ENCODE results near the gene CC2D1A. TPM values are rescaled to one million over a fixed set of nuclear protein-coding genes. Genes with fewer than 3 reads are reported as not detected.
"Not testable (repeated sequence)": the region's sequence is repeated elsewhere in the genome, so short reads cannot be mapped to it uniquely, and the experiment has no call there.

Gene CC2D1A
- total RNA-seq, 4 donors from 2014 or later, result 42.7 to 99.3 (median 56.0) TPM

DNA sequence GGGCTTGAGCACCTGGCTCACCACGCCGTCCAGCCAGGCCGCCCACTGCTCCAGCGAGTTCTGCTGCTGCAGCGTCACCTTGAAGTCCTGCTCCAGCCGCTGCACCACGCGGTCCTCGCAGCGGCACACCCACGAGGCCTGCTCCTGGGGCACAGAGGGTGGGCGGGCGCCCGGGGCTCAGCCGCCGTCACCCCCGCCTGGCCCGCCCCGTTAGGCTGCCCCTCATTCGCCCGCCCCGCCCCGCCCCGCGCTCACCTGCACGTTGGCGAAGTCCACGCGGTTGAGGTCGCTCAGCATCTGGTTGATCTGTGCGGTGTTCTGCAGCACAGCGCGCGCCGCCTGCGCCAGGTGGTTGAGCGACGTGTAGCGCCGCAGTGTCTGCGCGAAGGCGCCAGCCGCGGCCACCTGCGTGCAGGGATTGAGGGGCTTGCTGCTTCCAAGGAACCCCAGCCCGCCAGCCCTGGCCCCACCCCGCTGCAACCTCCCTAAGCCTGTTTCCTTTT lies 57.7 kb downstream of the CC2D1A start:
- Histone ChIP-seq H3K27ac (no peak overlapping the region), H3K4me3 (no peak overlapping the region), H3K36me3 (peaks cover 0 to 99% (median 19%) of the 10 kb centered on the region in 3 donors), H3K9me3 (no peaks in the 10 kb centered on the region), H3K27me3 (no peaks in the 10 kb centered on the region), H3K4me1 (peaks cover 0 to 12% (median 0%) of the 10 kb centered on the region in 4 donors)
- DNase-seq (ENCODE audit: low spot score in 2 of 2), result no peak
- WGBS, 2 donors, result 86 to 90% methylated on average over 22 to 48 of the region's 48 CpGs
- TF ChIP-seq EP300 (IDR thresholded peaks at IDR 0.05), result no peak
- TF ChIP-seq, protein P1, sequence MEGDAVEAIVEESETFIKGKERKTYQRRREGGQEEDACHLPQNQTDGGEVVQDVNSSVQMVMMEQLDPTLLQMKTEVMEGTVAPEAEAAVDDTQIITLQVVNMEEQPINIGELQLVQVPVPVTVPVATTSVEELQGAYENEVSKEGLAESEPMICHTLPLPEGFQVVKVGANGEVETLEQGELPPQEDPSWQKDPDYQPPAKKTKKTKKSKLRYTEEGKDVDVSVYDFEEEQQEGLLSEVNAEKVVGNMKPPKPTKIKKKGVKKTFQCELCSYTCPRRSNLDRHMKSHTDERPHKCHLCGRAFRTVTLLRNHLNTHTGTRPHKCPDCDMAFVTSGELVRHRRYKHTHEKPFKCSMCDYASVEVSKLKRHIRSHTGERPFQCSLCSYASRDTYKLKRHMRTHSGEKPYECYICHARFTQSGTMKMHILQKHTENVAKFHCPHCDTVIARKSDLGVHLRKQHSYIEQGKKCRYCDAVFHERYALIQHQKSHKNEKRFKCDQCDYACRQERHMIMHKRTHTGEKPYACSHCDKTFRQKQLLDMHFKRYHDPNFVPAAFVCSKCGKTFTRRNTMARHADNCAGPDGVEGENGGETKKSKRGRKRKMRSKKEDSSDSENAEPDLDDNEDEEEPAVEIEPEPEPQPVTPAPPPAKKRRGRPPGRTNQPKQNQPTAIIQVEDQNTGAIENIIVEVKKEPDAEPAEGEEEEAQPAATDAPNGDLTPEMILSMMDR (IDR thresholded peaks at IDR 0.05), result no peak
- no peak for TF ChIP-seq POLR2A (IDR thresholded peaks at IDR 0.05)

DNA sequence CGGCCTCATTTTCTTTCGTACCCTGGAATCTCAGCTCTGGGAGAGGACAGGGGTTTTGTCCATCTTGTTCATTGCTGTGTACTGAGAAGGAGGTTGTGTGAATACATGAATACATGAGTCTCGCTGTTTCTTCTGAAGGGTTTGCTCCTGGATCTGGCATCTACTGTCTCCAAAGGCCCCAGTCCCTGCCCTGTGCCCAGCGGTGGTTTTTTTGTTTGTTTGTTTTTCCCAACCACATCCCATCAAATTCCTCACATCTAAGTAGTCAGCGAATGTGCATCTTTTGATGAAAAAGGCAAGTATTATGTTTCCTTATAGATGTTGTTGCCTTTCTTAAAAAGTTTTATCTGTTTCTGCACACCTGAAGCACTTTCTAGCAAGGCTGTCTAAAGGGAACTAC lies 58.8 kb downstream of the CC2D1A start:
- Histone ChIP-seq H3K36me3 (peaks cover 0 to 99% (median 26%) of the 10 kb centered on the region in 3 donors), H3K4me3 (no peak overlapping the region), H3K27me3 (no peaks in the 10 kb centered on the region), H3K4me1 (peaks cover 0 to 12% (median 0%) of the 10 kb centered on the region in 4 donors), H3K9me3 (no peaks in the 10 kb centered on the region), H3K27ac (no peak overlapping the region)
- TF ChIP-seq EP300 (IDR thresholded peaks at IDR 0.05), result no peak
- TF ChIP-seq, protein P1 (IDR thresholded peaks at IDR 0.05), result no peak
- TF ChIP-seq POLR2A (IDR thresholded peaks at IDR 0.05), result no peak
- no peak for DNase-seq (ENCODE audit: low spot score in 2 of 2)
- WGBS, 2 donors, result 77 to 81% methylated on average over 5 of the region's 5 CpGs

DNA sequence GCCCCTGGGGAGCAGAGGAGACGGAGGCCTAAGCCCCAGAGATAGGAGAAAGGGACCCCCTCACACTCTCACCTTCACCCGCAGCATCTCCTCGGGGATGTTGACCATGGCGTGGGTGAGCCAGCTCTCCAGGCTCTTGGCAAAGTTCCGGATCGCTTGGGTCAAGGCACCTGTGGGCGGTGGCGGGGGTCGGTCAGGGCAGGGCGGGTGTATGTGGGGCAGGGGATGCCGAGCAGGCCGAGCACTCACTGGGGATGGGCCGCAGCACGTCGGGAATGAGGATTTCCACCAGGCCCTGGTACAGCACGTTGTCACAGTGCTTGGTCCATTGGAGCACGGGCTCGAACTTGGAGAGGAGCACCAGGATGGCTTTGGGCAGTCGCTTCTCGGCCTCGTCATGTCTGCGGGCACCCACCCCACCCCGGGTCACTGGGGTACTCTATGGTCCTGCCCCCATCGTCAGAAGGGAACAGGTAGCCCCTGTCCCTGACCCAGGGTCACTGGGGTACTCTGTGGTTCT lies 59.4 kb downstream of the CC2D1A start:
- Histone ChIP-seq H3K9me3 (no peaks in the 10 kb centered on the region), H3K4me1 (peaks cover 0 to 12% (median 0%) of the 10 kb centered on the region in 4 donors), H3K27ac (no peak overlapping the region), H3K27me3 (no peaks in the 10 kb centered on the region), H3K36me3 (peaks cover 0 to 99% (median 30%) of the 10 kb centered on the region in 3 donors), H3K4me3 (no peak overlapping the region)
- TF ChIP-seq POLR2A (IDR thresholded peaks at IDR 0.05) (no peak), EP300 (IDR thresholded peaks at IDR 0.05) (no peak)
- TF ChIP-seq, protein P1 (IDR thresholded peaks at IDR 0.05), result no peak
- no peak for DNase-seq (ENCODE audit: low spot score in 2 of 2)
- 84 to 87% methylated on average over 15 to 21 of the region's 24 CpGs for WGBS, 2 donors

DNA sequence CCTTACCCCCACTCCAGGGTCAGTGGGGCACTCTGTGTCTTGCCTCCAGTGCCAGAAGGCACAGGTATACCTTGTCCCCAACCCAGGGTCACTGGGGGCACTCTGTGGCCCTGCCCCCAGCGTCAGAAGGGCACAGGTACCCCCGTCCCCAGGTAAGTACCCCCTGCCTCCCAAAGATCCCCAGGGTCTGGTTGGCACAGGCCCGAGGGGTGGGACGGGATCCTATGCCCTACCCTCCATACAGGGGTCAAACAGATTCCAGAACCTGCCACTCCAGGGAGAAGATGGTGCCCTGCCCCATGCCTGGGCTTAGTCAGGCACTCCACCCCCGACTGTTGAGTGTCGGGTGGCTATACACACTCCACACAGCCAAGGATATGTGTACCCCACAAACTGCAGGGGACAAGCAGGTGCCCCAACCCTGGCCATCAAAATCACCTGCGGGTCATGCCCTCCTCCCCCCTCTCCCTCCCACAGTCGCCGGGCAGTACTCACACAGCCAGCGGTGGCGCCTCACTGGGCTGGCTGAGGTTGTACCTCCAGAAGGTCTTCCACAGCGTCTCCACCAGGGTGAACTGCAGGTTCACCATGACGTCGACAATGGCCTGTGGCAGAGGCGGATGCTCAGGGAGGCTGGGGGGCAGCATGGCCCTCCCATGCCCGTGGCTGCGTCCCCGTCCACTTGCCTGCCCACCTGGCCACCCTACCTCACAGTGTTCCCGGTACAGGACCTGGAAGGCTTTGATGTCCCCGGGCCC lies 60.1 kb downstream of the CC2D1A start:
- TF ChIP-seq, protein P1 (IDR thresholded peaks at IDR 0.05), result no peak
- DNase-seq (ENCODE audit: low spot score in 2 of 2), result no peak
- Histone ChIP-seq H3K4me3 (no peak overlapping the region), H3K9me3 (no peaks in the 10 kb centered on the region), H3K36me3 (peaks cover 0 to 99% (median 30%) of the 10 kb centered on the region in 3 donors), H3K27ac (no peak overlapping the region), H3K4me1 (peaks cover 0 to 12% (median 0%) of the 10 kb centered on the region in 4 donors), H3K27me3 (no peaks in the 10 kb centered on the region)
- 90 to 92% methylated on average over 14 to 20 of the region's 20 CpGs for WGBS, 2 donors

DNA sequence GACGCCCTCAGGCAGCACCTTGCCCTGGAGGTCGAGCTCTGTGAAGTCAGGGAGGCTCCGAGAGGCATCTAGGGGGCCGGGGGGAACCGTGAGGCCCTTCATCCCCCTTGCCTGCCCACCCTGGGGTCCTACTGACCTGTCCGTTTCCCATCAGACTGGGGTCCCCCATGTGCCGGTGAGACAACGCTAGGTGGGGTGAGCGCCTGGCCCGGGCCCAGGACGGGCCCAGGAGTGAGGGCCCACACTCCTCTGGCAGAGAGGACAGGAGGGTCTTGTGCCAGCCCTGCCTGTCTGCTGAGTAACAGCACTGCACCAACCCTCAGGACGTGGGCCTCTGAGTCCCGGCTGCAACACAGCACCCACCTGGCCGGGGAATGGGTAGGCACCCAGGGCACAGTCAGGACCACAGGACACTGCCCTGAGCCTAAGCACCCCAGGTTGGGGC lies 60.7 kb downstream of the CC2D1A start:
- H3K36me3 ChIP-seq, result peaks cover 0 to 99% (median 30%) of the 10 kb centered on the region in 3 donors
- TF ChIP-seq POLR2A (IDR thresholded peaks at IDR 0.05) (no peak), EP300 (IDR thresholded peaks at IDR 0.05) (no peak)
- TF ChIP-seq, protein P1 (IDR thresholded peaks at IDR 0.05), result no peak
- 87 to 96% methylated on average over 7 to 13 of the region's 14 CpGs for WGBS, 2 donors

DNA sequence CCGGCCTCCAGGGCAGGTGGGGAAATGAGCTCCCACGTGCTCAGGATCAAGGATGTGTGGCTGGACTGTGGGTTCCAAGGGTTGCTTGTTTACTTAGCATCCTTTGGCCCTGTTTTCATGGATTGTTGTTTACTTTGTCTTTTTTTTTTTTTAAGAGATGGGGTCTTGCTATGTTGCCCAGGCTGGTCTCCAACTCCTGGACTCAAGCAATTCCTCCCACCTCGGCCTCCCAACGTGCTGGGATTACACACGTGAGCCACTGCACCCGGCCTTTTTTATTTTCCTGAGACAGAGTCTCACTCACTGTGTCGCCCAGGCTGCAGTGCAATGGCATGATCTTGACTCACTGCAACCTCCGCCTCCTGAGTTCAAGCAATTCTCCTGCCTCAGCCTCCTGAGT lies 61.2 kb downstream of the CC2D1A start:
- peaks cover 0 to 99% (median 30%) of the 10 kb centered on the region in 3 donors for H3K36me3 ChIP-seq

More for the DNA sequence above, 60.7 kb downstream of the CC2D1A start:
- H3K27me3 ChIP-seq, result no peaks in the 10 kb centered on the region
- peaks cover 0 to 10% (median 0%) of the 10 kb centered on the region in 4 donors for H3K4me1 ChIP-seq
- no peak overlapping the region for H3K4me3 ChIP-seq
- H3K27ac ChIP-seq, result no peak overlapping the region
- no peak for DNase-seq (ENCODE audit: low spot score in 2 of 2)
- no peaks in the 10 kb centered on the region for H3K9me3 ChIP-seq

More for the DNA sequence above, 61.2 kb downstream of the CC2D1A start:
- not testable (repeated sequence) for H3K4me3 ChIP-seq; H3K27ac ChIP-seq; DNase-seq (ENCODE audit: low spot score in 2 of 2); H3K4me1 ChIP-seq; H3K9me3 ChIP-seq; H3K27me3 ChIP-seq
- WGBS, 2 donors, result 92 to 93% methylated on average over 8 of the region's 8 CpGs

Data from tibial nerve (tissue), 4 donors.